ENCODE results near the gene CSTPP1.
"Not testable (repeated sequence)": the region's sequence is repeated elsewhere in the genome, so short reads cannot be mapped to it uniquely, and the experiment has no call there.

Gene CSTPP1

GRCh38 chr11:47109727-47110246, 173.2 kb downstream of the CSTPP1 start:
- H3K4me3 ChIP-seq (ENCODE audit: insufficient read depth, low read length, poor library complexity, severe bottlenecking) = no peak overlapping the region
- no peak overlapping the region for H3K27ac ChIP-seq (ENCODE audit: low read depth, low read length)
- no peak overlapping the region for H3K4me2 ChIP-seq (ENCODE audit: low read depth, low read length, poor library complexity, severe bottlenecking)

GRCh38 chr11:47111318-47111804, 174.8 kb downstream of the CSTPP1 start:
- H3K9ac ChIP-seq (ENCODE audit: low read length) = no peak overlapping the region
- TF ChIP-seq EZH2phosphoT487 (conservative IDR thresholded peaks at IDR 0.05; ENCODE audit: low read length) = no peak
- no peak overlapping the region for H2AFZ ChIP-seq (ENCODE audit: low read depth, low read length, severe bottlenecking)
- H3K9me3 ChIP-seq (ENCODE audit: insufficient read depth, low read length) = no peaks in the 10 kb centered on the region
- H3K27ac ChIP-seq (ENCODE audit: low read depth, low read length) = no peak overlapping the region
- H4K20me1 ChIP-seq (ENCODE audit: low read depth, low read length) = no peaks in the 10 kb centered on the region
- no peak overlapping the region for H3K4me2 ChIP-seq (ENCODE audit: low read depth, low read length, poor library complexity, severe bottlenecking)
- no peaks in the 10 kb centered on the region for H3F3A ChIP-seq (ENCODE audit: insufficient read depth)
- no peaks in the 10 kb centered on the region for H3K36me3 ChIP-seq (ENCODE audit: low read length)
- no peaks in the 10 kb centered on the region for H3K79me2 ChIP-seq (ENCODE audit: insufficient read depth, low read length)
- no peaks in the 10 kb centered on the region for H3K9me2 ChIP-seq (replicated peaks; ENCODE audit: insufficient read depth, low read length)
- no peak overlapping the region for H3K4me3 ChIP-seq (ENCODE audit: insufficient read depth, low read length, poor library complexity, severe bottlenecking)
- H3K27me3 ChIP-seq (ENCODE audit: low read length) = no peaks in the 10 kb centered on the region

More at GRCh38 chr11:47109727-47110246, 173.2 kb downstream of the CSTPP1 start:
- H3K36me3 ChIP-seq (ENCODE audit: low read length) = no peaks in the 10 kb centered on the region
- no peaks in the 10 kb centered on the region for H3F3A ChIP-seq (ENCODE audit: insufficient read depth)
- no peak overlapping the region for H2AFZ ChIP-seq (ENCODE audit: low read depth, low read length, severe bottlenecking)
- no peak for TF ChIP-seq CTCF (IDR thresholded peaks at IDR 0.05; ENCODE audit: insufficient read depth, low read length, poor library complexity, severe bottlenecking)
- TF ChIP-seq EZH2phosphoT487 (conservative IDR thresholded peaks at IDR 0.05; ENCODE audit: low read length) = no peak
- no peaks in the 10 kb centered on the region for H3K9me3 ChIP-seq (ENCODE audit: insufficient read depth, low read length)
- H3K27me3 ChIP-seq (ENCODE audit: low read length) = no peaks in the 10 kb centered on the region
- no peaks in the 10 kb centered on the region for H3K9me2 ChIP-seq (replicated peaks; ENCODE audit: insufficient read depth, low read length)
- H3K79me2 ChIP-seq (ENCODE audit: insufficient read depth, low read length) = no peaks in the 10 kb centered on the region
- no peaks in the 10 kb centered on the region for H4K20me1 ChIP-seq (ENCODE audit: low read depth, low read length)
- H3K9ac ChIP-seq (ENCODE audit: low read length) = no peak overlapping the region

- H3K4me3 ChIP-seq (ENCODE audit: insufficient read depth, low read length, poor library complexity, severe bottlenecking); H3K79me2 ChIP-seq (ENCODE audit: insufficient read depth, low read length); H3K9ac ChIP-seq (ENCODE audit: low read length); H3K27ac ChIP-seq (ENCODE audit: low read depth, low read length); H3K4me2 ChIP-seq (ENCODE audit: low read depth, low read length, poor library complexity, severe bottlenecking); H3K27me3 ChIP-seq (ENCODE audit: low read length); H3F3A ChIP-seq (ENCODE audit: insufficient read depth); H3K9me3 ChIP-seq (ENCODE audit: insufficient read depth, low read length); H4K20me1 ChIP-seq (ENCODE audit: low read depth, low read length); H3K9me2 ChIP-seq (replicated peaks; ENCODE audit: insufficient read depth, low read length); H3K36me3 ChIP-seq (ENCODE audit: low read length); H2AFZ ChIP-seq (ENCODE audit: low read depth, low read length, severe bottlenecking): not testable (repeated sequence)
Measured at GRCh38 chr11:47112941-47113340, 176.4 kb downstream of the CSTPP1 start.

GRCh38 chr11:47118958-47119688, 182.6 kb downstream of the CSTPP1 start:
- not testable (repeated sequence) for H3K27ac ChIP-seq (ENCODE audit: low read depth, low read length); H3K27me3 ChIP-seq (ENCODE audit: low read length); H3K9me2 ChIP-seq (replicated peaks; ENCODE audit: insufficient read depth, low read length); H4K20me1 ChIP-seq (ENCODE audit: low read depth, low read length); H3K9me3 ChIP-seq (ENCODE audit: insufficient read depth, low read length); H3K4me3 ChIP-seq (ENCODE audit: insufficient read depth, low read length, poor library complexity, severe bottlenecking); H3K9ac ChIP-seq (ENCODE audit: low read length); H2AFZ ChIP-seq (ENCODE audit: low read depth, low read length, severe bottlenecking); H3F3A ChIP-seq (ENCODE audit: insufficient read depth); H3K36me3 ChIP-seq (ENCODE audit: low read length); H3K79me2 ChIP-seq (ENCODE audit: insufficient read depth, low read length); H3K4me2 ChIP-seq (ENCODE audit: low read depth, low read length, poor library complexity, severe bottlenecking)

- Histone ChIP-seq H4K20me1 (ENCODE audit: low read depth, low read length) (no peaks in the 10 kb centered on the region), H3K27ac (ENCODE audit: low read depth, low read length) (no peak overlapping the region), H3K9me3 (ENCODE audit: insufficient read depth, low read length) (no peaks in the 10 kb centered on the region), H3K9me2 (replicated peaks; ENCODE audit: insufficient read depth, low read length) (no peaks in the 10 kb centered on the region), H3F3A (ENCODE audit: insufficient read depth) (no peaks in the 10 kb centered on the region), H3K79me2 (ENCODE audit: insufficient read depth, low read length) (no peaks in the 10 kb centered on the region), H3K4me3 (ENCODE audit: insufficient read depth, low read length, poor library complexity, severe bottlenecking) (no peak overlapping the region), H3K36me3 (ENCODE audit: low read length) (no peaks in the 10 kb centered on the region), H3K4me2 (ENCODE audit: low read depth, low read length, poor library complexity, severe bottlenecking) (no peak overlapping the region), H3K9ac (ENCODE audit: low read length) (no peak overlapping the region), H3K27me3 (ENCODE audit: low read length) (no peaks in the 10 kb centered on the region), H2AFZ (ENCODE audit: low read depth, low read length, severe bottlenecking) (no peak overlapping the region)
- TF ChIP-seq EZH2phosphoT487 (conservative IDR thresholded peaks at IDR 0.05; ENCODE audit: low read length) (no peak), CTCF (IDR thresholded peaks at IDR 0.05; ENCODE audit: insufficient read depth, low read length, poor library complexity, severe bottlenecking) (no peak)
Measured at GRCh38 chr11:47121056-47121455, 184.5 kb downstream of the CSTPP1 start.
